ENCODE data around the gene PSMD3. TPM values are rescaled to one million over a fixed set of nuclear protein-coding genes. Genes with fewer than 3 reads are reported as not detected.
A peak's percentile ranks its signal among the peaks of the same experiment; 100 is the strongest.

The PSMD3 gene
- total RNA-seq, 4 donors from 2014 or later, result 58.1 to 117 (median 84.0) TPM

GRCh38 chr17:40018211-40019121 is 37.9 kb downstream of the PSMD3 start:
- intact Hi-C loops (cut with DNase I), result loop anchor here (5.0 kb wide), 2 partner anchors 149 to 174 kb away; no protein-coding TSS in a partner anchor
- WGBS, result 30% methylated on average over 9 of the region's 15 CpGs
- Histone ChIP-seq H3K4me1 (peaks cover 48 to 87% (median 81%) of the 10 kb centered on the region in 4 donors), H3K27ac (replicated peaks in 1 of 4) (peak overlapping the region; percentile 65 to 77 (median 73)), H3K9me3 (no peaks in the 10 kb centered on the region), H3K4me3 (no peak overlapping the region), H3K36me3 (peaks cover 16 to 45% (median 42%) of the 10 kb centered on the region in 4 donors), H3K27me3 (no peaks in the 10 kb centered on the region)
- TF ChIP-seq POLR2A (IDR thresholded peaks at IDR 0.05; ENCODE audit: low read depth) (no peak), EP300 (IDR thresholded peaks at IDR 0.05) (no peak), POLR2AphosphoS5 (IDR thresholded peaks at IDR 0.05) (no peak)
- TF ChIP-seq, protein P1, sequence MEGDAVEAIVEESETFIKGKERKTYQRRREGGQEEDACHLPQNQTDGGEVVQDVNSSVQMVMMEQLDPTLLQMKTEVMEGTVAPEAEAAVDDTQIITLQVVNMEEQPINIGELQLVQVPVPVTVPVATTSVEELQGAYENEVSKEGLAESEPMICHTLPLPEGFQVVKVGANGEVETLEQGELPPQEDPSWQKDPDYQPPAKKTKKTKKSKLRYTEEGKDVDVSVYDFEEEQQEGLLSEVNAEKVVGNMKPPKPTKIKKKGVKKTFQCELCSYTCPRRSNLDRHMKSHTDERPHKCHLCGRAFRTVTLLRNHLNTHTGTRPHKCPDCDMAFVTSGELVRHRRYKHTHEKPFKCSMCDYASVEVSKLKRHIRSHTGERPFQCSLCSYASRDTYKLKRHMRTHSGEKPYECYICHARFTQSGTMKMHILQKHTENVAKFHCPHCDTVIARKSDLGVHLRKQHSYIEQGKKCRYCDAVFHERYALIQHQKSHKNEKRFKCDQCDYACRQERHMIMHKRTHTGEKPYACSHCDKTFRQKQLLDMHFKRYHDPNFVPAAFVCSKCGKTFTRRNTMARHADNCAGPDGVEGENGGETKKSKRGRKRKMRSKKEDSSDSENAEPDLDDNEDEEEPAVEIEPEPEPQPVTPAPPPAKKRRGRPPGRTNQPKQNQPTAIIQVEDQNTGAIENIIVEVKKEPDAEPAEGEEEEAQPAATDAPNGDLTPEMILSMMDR (IDR thresholded peaks at IDR 0.05), result no peak
- DNase-seq (ENCODE audit: extremely low spot score), result no peak

DNA sequence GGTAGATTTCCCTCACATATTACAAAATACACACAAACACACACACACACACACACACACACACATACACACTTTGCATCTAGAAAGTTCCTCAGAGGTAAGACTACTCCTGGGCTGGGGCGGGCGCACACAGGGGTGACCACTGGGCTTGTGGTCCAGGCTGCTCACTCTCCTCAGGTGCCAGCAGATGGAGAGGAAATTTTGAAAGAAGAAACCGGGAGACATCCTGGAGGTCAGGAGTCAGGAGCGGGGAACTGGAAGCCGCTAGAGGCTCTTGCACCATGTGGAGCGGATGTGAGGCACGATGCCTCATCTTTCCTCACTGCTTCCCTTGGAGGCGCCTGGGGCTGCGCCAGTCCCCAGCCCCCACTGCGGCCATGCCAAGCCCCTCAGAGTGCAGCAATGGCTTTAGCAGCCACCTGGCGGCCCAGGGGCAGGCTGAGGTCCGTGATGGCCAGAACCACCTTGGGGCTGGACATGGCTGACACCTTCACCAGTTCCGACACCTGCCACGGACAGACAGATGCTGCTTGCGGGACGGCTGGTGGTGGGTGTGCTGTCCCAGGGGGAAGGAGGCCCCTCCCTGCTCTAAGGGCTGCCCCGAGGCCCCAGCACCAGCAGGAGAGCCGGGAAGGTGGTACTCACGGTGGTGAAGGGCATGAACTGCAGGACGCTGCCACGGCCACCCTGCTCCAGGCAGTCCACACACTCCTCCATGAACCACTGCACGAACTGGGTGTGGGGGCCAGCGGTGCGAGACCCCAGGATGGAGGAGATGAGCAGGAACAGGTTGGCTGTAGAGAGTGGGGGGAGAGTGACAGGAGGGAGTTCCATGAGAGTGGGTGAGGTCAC is 38.8 kb downstream of the PSMD3 start:
- TF ChIP-seq, protein P1 (IDR thresholded peaks at IDR 0.05), result no peak
- TF ChIP-seq POLR2AphosphoS5 (IDR thresholded peaks at IDR 0.05), result no peak
- TF ChIP-seq POLR2A (IDR thresholded peaks at IDR 0.05; ENCODE audit: low read depth), result no peak
- TF ChIP-seq EP300 (IDR thresholded peaks at IDR 0.05), result no peak
- Histone ChIP-seq H3K9me3 (no peaks in the 10 kb centered on the region), H3K4me1 (peaks cover 51 to 87% (median 81%) of the 10 kb centered on the region in 4 donors), H3K27me3 (no peaks in the 10 kb centered on the region), H3K36me3 (peaks cover 16 to 54% (median 48%) of the 10 kb centered on the region in 4 donors), H3K4me3 (no peak overlapping the region), H3K27ac (replicated peaks in 1 of 4) (peak overlapping the region; percentile 65 to 77 (median 73))
- WGBS, result 72% methylated on average over 14 of the region's 24 CpGs
- intact Hi-C loops (cut with DNase I), result loop anchor here (5.0 kb wide), 2 partner anchors 148 to 173 kb away; no protein-coding TSS in a partner anchor
- DNase-seq (ENCODE audit: extremely low spot score), result no peak

- DNase-seq (ENCODE audit: extremely low spot score), result no peak
- WGBS, result 92% methylated on average over 13 of the region's 13 CpGs
- intact Hi-C loops (cut with DNase I), result loop anchor here (5.0 kb wide), 1 partner anchor 67 kb away; no protein-coding TSS in a partner anchor
- no peak for TF ChIP-seq POLR2A (IDR thresholded peaks at IDR 0.05; ENCODE audit: low read depth)
- TF ChIP-seq, protein P1 (IDR thresholded peaks at IDR 0.05), result no peak
- TF ChIP-seq EP300 (IDR thresholded peaks at IDR 0.05), result no peak
- TF ChIP-seq POLR2AphosphoS5 (IDR thresholded peaks at IDR 0.05), result no peak
- Histone ChIP-seq H3K4me1 (peaks cover 48 to 86% (median 80%) of the 10 kb centered on the region in 4 donors), H3K27me3 (no peaks in the 10 kb centered on the region), H3K36me3 (peaks cover 16 to 62% (median 54%) of the 10 kb centered on the region in 4 donors), H3K9me3 (no peaks in the 10 kb centered on the region), H3K4me3 (no peak overlapping the region), H3K27ac (replicated peaks in 1 of 4) (peak overlapping the region in 1 of 4 donors; percentile 77)
Measured at GRCh38 chr17:40020146-40020545, 39.5 kb downstream of the PSMD3 start.

DNA sequence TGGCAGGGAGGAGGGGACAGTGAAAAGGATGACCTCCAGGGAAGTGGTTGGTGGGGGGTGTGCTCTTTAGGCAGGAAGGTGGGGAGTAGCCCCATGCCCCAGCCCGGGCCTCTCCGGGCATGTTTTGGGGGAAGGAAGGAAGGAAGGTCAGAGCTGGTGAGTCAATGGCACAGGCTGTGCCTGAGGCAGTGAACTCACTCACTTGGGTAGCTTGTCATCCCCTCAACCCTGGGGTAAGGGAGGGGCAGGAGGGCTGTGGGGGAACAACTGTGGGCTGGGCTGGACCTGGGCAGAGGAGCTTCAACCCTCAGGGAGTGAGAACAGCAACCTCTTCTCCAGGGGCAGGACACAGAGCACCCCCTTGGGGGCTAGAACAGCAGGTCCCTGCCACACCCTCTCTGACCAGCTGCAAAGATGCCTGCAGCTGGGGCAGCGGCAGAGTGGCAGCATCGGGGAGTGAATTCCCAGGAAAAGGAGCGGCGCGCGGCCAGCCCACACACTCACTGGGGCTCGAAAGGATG is 40.9 kb downstream of the PSMD3 start:
- TF ChIP-seq EP300 (IDR thresholded peaks at IDR 0.05) (no peak), POLR2AphosphoS5 (IDR thresholded peaks at IDR 0.05) (no peak), POLR2A (IDR thresholded peaks at IDR 0.05; ENCODE audit: low read depth) (no peak)
- TF ChIP-seq, protein P1 (IDR thresholded peaks at IDR 0.05), result no peak
- no peak for DNase-seq (ENCODE audit: extremely low spot score)
- Histone ChIP-seq H3K9me3 (no peaks in the 10 kb centered on the region), H3K36me3 (peaks cover 21 to 75% (median 65%) of the 10 kb centered on the region in 4 donors), H3K27ac (replicated peaks in 1 of 4) (peak overlapping the region; percentile 45 to 69 (median 64)), H3K4me3 (no peak overlapping the region), H3K27me3 (no peaks in the 10 kb centered on the region), H3K4me1 (peaks cover 49 to 92% (median 86%) of the 10 kb centered on the region in 4 donors)
- WGBS, result 70% methylated on average over 8 of the region's 9 CpGs
- intact Hi-C loops (cut with DNase I), result loop anchor here (5.0 kb wide), 1 partner anchor 66 kb away; no protein-coding TSS in a partner anchor

All from esophagus muscularis mucosa (tissue), 4 donors.